ENCODE results near the gene GPR35.
"Not testable (repeated sequence)": the region's sequence is repeated elsewhere in the genome, so short reads cannot be mapped to it uniquely, and the experiment has no call there.

GPR35 gene

GRCh38 chr2:240640939-240641338, 15.7 kb downstream of the GPR35 start:
- DNase-seq: no peak

GRCh38 chr2:240642061-240642805, 17.0 kb downstream of the GPR35 start:
- no peak for DNase-seq

- no peak for DNase-seq
Measured at GRCh38 chr2:240642806-240643092, 17.5 kb downstream of the GPR35 start.

- DNase-seq: no peak
Measured at GRCh38 chr2:240643093-240643810, 18.0 kb downstream of the GPR35 start.

- DNase-seq: no peak
Measured at GRCh38 chr2:240643811-240644150, 18.5 kb downstream of the GPR35 start.

GRCh38 chr2:240644171-240644651, 18.9 kb downstream of the GPR35 start:
- no peak for DNase-seq

GRCh38 chr2:240644859-240645301, 19.6 kb downstream of the GPR35 start:
- DNase-seq: no peak

GRCh38 chr2:240645346-240645745, 20.1 kb downstream of the GPR35 start:
- DNase-seq: no peak

GRCh38 chr2:240645801-240646175, 20.5 kb downstream of the GPR35 start:
- no peak for DNase-seq

- no peak for DNase-seq
Measured at GRCh38 chr2:240646176-240646899, 21.1 kb downstream of the GPR35 start.

- no peak for DNase-seq
Measured at GRCh38 chr2:240646900-240647502, 21.7 kb downstream of the GPR35 start.

- no peak for DNase-seq
Measured at GRCh38 chr2:240647503-240648154, 22.3 kb downstream of the GPR35 start.

- no peak for DNase-seq
Measured at GRCh38 chr2:240648155-240648649, 22.9 kb downstream of the GPR35 start.

GRCh38 chr2:240648650-240649275, 23.5 kb downstream of the GPR35 start:
- no peak for DNase-seq

- DNase-seq: no peak
Measured at GRCh38 chr2:240649331-240649730, 24.1 kb downstream of the GPR35 start.

- DNase-seq: no peak
Measured at GRCh38 chr2:240650254-240650965, 25.1 kb downstream of the GPR35 start.

- no peak for DNase-seq
Measured at GRCh38 chr2:240651185-240651584, 25.9 kb downstream of the GPR35 start.

GRCh38 chr2:240655931-240656886, 30.9 kb downstream of the GPR35 start:
- no peak for DNase-seq

GRCh38 chr2:240659883-240660282, 34.6 kb downstream of the GPR35 start:
- not testable (repeated sequence) for DNase-seq

GRCh38 chr2:240662681-240663080, 37.4 kb downstream of the GPR35 start:
- no peak for DNase-seq
